ENCODE data around the gene BPIFB6. TPM values are rescaled to one million over a fixed set of nuclear protein-coding genes. Genes with fewer than 3 reads are reported as not detected.

Gene BPIFB6
- total and polyA plus RNA-seq, 7 donors: not detected

DNA sequence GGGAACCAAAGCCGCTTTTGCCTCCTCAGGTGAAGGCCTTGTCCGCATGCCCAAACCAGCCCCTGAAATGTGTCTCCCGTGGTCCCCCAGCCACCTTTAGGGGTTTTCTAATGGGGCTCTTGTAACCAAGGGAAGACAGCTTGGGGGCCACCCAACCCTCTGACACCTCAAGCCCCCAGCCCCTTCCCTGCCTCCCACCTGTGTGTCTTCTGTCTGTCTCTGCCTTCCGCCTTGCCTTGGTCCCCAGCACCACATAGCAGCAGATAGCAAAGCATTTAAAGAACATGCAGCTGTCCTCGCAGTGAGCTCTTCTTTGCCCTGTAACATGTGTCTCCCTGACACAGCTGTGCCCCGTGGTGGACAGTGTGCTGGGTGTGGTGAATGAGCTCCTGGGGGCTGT lies 31.8 kb downstream of the BPIFB6 start:
- no peak overlapping the region for H3K27ac ChIP-seq
- no peak overlapping the region for H3K4me3 ChIP-seq
- no peaks in the 10 kb centered on the region for H3K4me1 ChIP-seq
- intact Hi-C loops (cut with DNase I): no loop called here
- no peak for DNase-seq
- no peak for TF ChIP-seq EP300 (IDR thresholded peaks at IDR 0.05)
- H3K9me3 ChIP-seq: no peaks in the 10 kb centered on the region
- H3K27me3 ChIP-seq: no peaks in the 10 kb centered on the region
- H3K36me3 ChIP-seq: no peaks in the 10 kb centered on the region
- whole genome bisulfite sequencing, 2 donors: 78 to 88% methylated on average over 6 of the region's 6 CpGs

DNA sequence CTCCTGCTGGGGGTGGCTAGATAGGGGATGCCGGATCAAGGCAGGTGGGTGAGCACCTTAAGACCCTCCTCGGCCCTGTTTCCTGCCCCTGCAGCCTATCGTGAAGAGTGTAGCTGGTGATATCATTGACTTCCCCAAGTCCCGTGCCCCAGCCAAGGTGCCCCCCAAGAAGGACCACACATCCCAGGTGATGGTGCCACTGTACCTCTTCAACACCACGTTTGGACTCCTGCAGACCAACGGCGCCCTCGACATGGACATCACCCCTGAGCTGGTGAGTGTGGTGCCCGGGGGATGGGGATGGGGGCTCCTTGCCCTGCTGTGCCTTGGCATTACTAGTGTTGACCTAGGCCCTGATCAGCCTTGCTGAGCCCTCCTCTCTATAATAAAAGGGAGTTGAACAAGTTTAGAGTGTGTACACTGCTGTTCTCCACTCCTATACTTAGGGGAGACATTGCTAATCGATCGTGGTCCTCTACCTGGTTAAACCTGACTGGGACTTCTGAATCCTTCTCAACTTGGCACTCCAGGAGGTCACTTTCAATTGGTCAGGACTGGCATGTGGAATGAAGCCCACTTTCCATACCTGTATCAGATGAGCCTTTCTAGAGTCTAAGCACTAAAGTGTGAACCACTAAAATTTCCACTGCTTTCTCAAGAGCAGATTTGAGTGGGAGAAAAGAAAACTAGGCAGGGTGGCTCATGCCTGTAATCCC lies 33.3 kb downstream of the BPIFB6 start:
- DNase-seq: no peak
- no peaks in the 10 kb centered on the region for H3K9me3 ChIP-seq
- intact Hi-C loops (cut with DNase I): no loop called here
- 89% methylated on average over 11 of the region's 11 CpGs for WGBS, 2 donors
- no peaks in the 10 kb centered on the region for H3K36me3 ChIP-seq
- H3K4me1 ChIP-seq: no peaks in the 10 kb centered on the region
- H3K27ac ChIP-seq: no peak overlapping the region
- H3K27me3 ChIP-seq: no peaks in the 10 kb centered on the region
- H3K4me3 ChIP-seq: no peak overlapping the region
- TF ChIP-seq, protein P1, sequence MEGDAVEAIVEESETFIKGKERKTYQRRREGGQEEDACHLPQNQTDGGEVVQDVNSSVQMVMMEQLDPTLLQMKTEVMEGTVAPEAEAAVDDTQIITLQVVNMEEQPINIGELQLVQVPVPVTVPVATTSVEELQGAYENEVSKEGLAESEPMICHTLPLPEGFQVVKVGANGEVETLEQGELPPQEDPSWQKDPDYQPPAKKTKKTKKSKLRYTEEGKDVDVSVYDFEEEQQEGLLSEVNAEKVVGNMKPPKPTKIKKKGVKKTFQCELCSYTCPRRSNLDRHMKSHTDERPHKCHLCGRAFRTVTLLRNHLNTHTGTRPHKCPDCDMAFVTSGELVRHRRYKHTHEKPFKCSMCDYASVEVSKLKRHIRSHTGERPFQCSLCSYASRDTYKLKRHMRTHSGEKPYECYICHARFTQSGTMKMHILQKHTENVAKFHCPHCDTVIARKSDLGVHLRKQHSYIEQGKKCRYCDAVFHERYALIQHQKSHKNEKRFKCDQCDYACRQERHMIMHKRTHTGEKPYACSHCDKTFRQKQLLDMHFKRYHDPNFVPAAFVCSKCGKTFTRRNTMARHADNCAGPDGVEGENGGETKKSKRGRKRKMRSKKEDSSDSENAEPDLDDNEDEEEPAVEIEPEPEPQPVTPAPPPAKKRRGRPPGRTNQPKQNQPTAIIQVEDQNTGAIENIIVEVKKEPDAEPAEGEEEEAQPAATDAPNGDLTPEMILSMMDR (IDR thresholded peaks at IDR 0.05): no peak
- TF ChIP-seq EP300 (IDR thresholded peaks at IDR 0.05) (no peak), POLR2AphosphoS5 (IDR thresholded peaks at IDR 0.05) (no peak), POLR2A (IDR thresholded peaks at IDR 0.05) (no peak)

DNA sequence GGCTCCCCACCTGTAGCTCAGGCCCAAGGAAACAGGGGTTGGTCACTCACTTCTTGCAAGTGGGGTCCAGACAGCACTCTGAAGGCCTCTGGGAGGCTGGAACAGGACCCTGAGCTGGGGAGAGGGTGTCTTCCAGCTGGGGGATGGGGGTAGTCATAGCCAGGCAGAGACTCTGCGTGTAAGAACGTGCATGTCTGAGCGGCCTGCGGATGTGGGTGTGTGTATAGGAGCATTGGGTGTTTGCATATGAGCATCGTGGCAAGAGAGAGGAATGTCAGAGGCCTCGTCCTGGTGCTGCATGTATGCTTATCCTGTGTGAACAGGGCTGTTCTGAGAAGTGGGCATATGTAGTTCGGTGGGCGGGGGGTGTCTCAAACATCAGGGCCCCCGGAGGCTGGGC lies 34.3 kb downstream of the BPIFB6 start:
- no peaks in the 10 kb centered on the region for H3K27me3 ChIP-seq
- no peak overlapping the region for H3K27ac ChIP-seq
- H3K36me3 ChIP-seq: no peaks in the 10 kb centered on the region
- H3K4me1 ChIP-seq: no peaks in the 10 kb centered on the region
- TF ChIP-seq POLR2AphosphoS5 (IDR thresholded peaks at IDR 0.05) (no peak), POLR2A (IDR thresholded peaks at IDR 0.05) (no peak), EP300 (IDR thresholded peaks at IDR 0.05) (no peak)
- TF ChIP-seq, protein P1 (IDR thresholded peaks at IDR 0.05): no peak
- WGBS, 2 donors: 73 to 80% methylated on average over 9 of the region's 9 CpGs
- no peak overlapping the region for H3K4me3 ChIP-seq
- H3K9me3 ChIP-seq: no peaks in the 10 kb centered on the region
- DNase-seq: no peak
- intact Hi-C loops (cut with DNase I): no loop called here

DNA sequence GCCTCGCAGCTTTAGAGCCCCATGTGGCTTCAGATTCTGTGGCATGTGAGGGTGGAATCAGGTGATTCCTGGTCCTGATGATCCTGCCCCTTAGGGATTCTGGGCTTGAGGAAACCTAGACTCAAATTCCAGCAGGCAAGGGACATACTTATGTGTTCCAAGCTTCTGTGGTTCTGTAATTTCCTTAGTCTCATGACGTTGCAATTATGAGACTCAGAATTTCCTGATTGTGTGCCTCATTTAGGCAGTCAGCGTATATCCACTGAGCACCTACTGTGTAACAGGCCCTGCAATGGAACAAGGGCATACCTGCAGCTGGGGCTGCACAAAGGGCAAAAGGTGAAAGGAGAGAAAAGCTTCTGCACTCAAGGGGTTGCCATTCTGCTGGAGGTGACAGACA lies 36.4 kb downstream of the BPIFB6 start:
- DNase-seq: no peak
- Histone ChIP-seq H3K36me3 (no peaks in the 10 kb centered on the region), H3K27ac (no peak overlapping the region), H3K4me1 (no peaks in the 10 kb centered on the region), H3K27me3 (no peaks in the 10 kb centered on the region), H3K4me3 (no peak overlapping the region), H3K9me3 (no peaks in the 10 kb centered on the region)
- 68 to 71% methylated on average over 3 of the region's 3 CpGs for WGBS, 2 donors
- intact Hi-C loops (cut with DNase I): no loop called here
- TF ChIP-seq POLR2A (IDR thresholded peaks at IDR 0.05): no peak
- TF ChIP-seq, protein P1 (IDR thresholded peaks at IDR 0.05): no peak
- no peak for TF ChIP-seq POLR2AphosphoS5 (IDR thresholded peaks at IDR 0.05)
- no peak for TF ChIP-seq EP300 (IDR thresholded peaks at IDR 0.05)

DNA sequence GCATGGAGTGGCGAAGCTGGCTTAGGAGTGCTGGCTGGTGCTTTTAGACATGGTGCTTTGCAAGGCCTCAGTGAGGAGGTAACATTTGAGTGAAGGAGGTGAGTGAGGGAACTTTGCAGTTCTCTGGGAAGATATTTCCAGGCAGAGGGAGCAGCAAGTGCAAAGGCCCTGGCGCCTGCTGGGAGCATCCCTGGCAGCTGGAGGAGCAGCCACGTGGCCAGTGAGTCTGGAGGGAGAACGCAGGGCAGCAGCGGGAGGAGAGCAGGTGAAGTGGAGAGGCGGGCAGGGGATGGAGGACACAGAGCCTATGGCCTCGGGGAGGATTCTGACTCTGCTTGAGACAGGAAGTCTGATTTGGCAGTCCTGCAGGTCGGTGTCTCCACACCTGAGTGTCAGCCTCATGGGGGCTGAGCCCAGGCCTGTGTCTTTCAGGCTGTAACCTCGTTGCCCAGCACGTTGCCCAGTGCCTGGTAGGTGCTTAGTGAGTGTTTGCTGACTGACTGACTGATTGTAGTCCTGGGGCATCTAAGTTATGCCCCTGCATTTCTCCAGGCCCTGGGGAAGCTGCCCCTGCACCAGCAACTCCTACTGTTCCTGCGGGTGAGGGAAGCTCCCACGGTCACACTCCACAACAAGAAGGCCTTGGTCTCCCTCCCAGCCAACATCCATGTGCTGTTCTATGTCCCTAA lies 36.9 kb downstream of the BPIFB6 start:
- 67 to 81% methylated on average over 12 of the region's 12 CpGs for WGBS, 2 donors
- Histone ChIP-seq H3K4me1 (no peaks in the 10 kb centered on the region), H3K9me3 (no peaks in the 10 kb centered on the region), H3K4me3 (no peak overlapping the region), H3K27ac (no peak overlapping the region), H3K27me3 (no peaks in the 10 kb centered on the region), H3K36me3 (no peaks in the 10 kb centered on the region)
- intact Hi-C loops (cut with DNase I): no loop called here
- no peak for TF ChIP-seq POLR2A (IDR thresholded peaks at IDR 0.05)
- no peak for DNase-seq

All from sigmoid colon (tissue), 7 donors.